GM12865 (cell line): ENCODE data around the gene PPP4R1.
A peak's percentile ranks its signal among the peaks of the same experiment; 100 is the strongest.

ENCODE experiments used
- DNase-seq: peaks from one replicate; pipeline ENCODE4 v3.0.0; 2010; ENCODE audit warnings: low read depth
- H3K4me3 ChIP-seq: 2 replicates; pipeline ENCODE4 v1.5.1; 2011; ENCODE audit warnings: mild to moderate bottlenecking, low read depth, low read length, control low read depth
- CTCF ChIP-seq: IDR thresholded peaks from 2 replicates; pipeline ENCODE4 v1.5.1; 2011; ENCODE audit warnings: low read length, control low read depth, low read depth, inconsistent platforms; ENCODE audit not compliant: insufficient read depth; ENCODE audit errors: missing control alignments

Gene PPP4R1

GRCh38 chr18:9530226-9531009, 83.9 kb downstream of the PPP4R1 start:
- TF ChIP-seq CTCF: no peak
- no peak for DNase-seq

GRCh38 chr18:9526458-9526857, 87.9 kb downstream of the PPP4R1 start:
- H3K4me3 ChIP-seq: no peak overlapping the region
- DNase-seq: no peak
- TF ChIP-seq CTCF: no peak

More at GRCh38 chr18:9530226-9531009, 83.9 kb downstream of the PPP4R1 start:
- H3K4me3 ChIP-seq: no peak overlapping the region

GRCh38 chr18:9522952-9523351, 91.4 kb downstream of the PPP4R1 start:
- no peak for TF ChIP-seq CTCF
- H3K4me3 ChIP-seq: no peak overlapping the region
- no peak for DNase-seq

GRCh38 chr18:9521770-9522169, 92.6 kb downstream of the PPP4R1 start:
- H3K4me3 ChIP-seq: no peak overlapping the region
- DNase-seq: no peak
- no peak for TF ChIP-seq CTCF

- TF ChIP-seq CTCF: no peak
- no peak for DNase-seq
- H3K4me3 ChIP-seq: no peak overlapping the region
These were observed 93.7 kb downstream of the PPP4R1 start for GRCh38 chr18:9520666-9521065.

GRCh38 chr18:9519399-9519798, 95.0 kb downstream of the PPP4R1 start:
- no peak for DNase-seq
- TF ChIP-seq CTCF: no peak
- H3K4me3 ChIP-seq: no peak overlapping the region

GRCh38 chr18:9517869-9518268, 96.5 kb downstream of the PPP4R1 start:
- peak; percentile 6 for DNase-seq

More at GRCh38 chr18:9517869-9518268, 96.5 kb downstream of the PPP4R1 start:
- H3K4me3 ChIP-seq: no peak overlapping the region
- no peak for TF ChIP-seq CTCF
